ENCODE data around the gene GFY.

DNA sequence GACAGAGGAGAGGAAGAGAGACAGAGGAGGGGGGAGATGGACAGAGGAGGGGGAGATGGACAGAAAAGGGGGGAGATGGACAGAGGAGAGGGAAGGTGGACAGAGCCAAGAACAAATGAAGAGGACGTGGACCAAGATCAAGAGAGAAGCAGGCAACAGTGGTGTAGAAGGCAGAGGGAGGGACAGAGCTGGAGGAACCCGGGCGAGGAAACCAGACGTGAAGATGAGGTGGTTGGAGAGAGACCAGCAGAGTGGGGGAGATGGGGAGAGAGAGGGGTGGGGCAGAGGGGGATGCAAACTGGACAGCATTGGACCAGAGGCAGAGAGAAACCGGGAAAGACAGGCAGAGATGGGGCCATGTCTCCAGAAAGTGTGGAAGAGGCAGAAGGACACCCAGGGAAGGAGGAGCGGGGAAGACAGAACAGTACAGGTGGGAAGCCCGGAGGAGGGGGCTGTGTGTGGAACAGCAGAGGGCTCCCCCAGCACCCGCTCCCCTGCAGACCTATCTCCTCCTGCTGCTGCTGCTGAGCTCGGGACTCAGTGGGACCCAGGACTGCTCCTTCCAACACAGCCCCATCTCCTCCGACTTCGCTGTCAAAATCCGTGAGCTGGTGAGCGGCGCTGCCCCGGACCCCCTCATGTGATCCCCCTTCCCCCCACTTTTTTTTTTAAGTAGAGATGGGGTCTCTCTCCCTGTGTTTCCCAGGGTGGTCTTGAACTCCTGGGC, 50.2 kb downstream of the GFY start:
- TF ChIP-seq, protein P1, sequence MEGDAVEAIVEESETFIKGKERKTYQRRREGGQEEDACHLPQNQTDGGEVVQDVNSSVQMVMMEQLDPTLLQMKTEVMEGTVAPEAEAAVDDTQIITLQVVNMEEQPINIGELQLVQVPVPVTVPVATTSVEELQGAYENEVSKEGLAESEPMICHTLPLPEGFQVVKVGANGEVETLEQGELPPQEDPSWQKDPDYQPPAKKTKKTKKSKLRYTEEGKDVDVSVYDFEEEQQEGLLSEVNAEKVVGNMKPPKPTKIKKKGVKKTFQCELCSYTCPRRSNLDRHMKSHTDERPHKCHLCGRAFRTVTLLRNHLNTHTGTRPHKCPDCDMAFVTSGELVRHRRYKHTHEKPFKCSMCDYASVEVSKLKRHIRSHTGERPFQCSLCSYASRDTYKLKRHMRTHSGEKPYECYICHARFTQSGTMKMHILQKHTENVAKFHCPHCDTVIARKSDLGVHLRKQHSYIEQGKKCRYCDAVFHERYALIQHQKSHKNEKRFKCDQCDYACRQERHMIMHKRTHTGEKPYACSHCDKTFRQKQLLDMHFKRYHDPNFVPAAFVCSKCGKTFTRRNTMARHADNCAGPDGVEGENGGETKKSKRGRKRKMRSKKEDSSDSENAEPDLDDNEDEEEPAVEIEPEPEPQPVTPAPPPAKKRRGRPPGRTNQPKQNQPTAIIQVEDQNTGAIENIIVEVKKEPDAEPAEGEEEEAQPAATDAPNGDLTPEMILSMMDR (IDR thresholded peaks at IDR 0.05), result no peak
- no peak for TF ChIP-seq POLR2A (IDR thresholded peaks at IDR 0.05)

All from lower leg skin (tissue), 3 donors.